GM23338 (cell line): ENCODE data around the gene MYL11. TPM values are rescaled to one million over a fixed set of nuclear protein-coding genes. Genes with fewer than 3 reads are reported as not detected.

Source experiments
- ATAC-seq: fragments of 200-7000 bp; cut with Tn5 transposase; 3 replicates; pipeline ENCODE4 v1.9.1; 2020
- DNase-seq: peaks from one replicate; pipeline ENCODE4 v3.0.0-alpha.2; 2015; ENCODE audit warnings: low spot score
- H2AFZ ChIP-seq: fragments of 200-600 bp; sonication (generic); 2 replicates; pipeline ENCODE4 v1.8.0; 2016; ENCODE audit warnings: antibody characterized with exemption, mild to moderate bottlenecking, moderate library complexity
- H3F3A ChIP-seq: fragments of 200-600 bp; sonication (generic); replicated peaks from 2 replicates; pipeline ENCODE4 v1.8.0; 2017; ENCODE audit warnings: antibody characterized with exemption, mixed run types, low read depth
- H3K27ac ChIP-seq: fragments of 200-600 bp; sonication (generic); 2 replicates; pipeline ENCODE4 v1.6.1; 2016; ENCODE audit warnings: low read depth
- H3K27me3 ChIP-seq: fragments of 200-600 bp; sonication (generic); 2 replicates; pipeline ENCODE4 v1.8.0; 2016; ENCODE audit warnings: mild to moderate bottlenecking, mixed run types, moderate library complexity; ENCODE audit not compliant: insufficient read depth
- H3K36me3 ChIP-seq: fragments of 200-600 bp; sonication (generic); 2 replicates; pipeline ENCODE4 v1.8.0; 2016; ENCODE audit warnings: mild to moderate bottlenecking; ENCODE audit not compliant: insufficient read depth
- H3K4me1 ChIP-seq: fragments of 200-600 bp; sonication (generic); 2 replicates; pipeline ENCODE4 v1.8.0; 2016; ENCODE audit warnings: mild to moderate bottlenecking, moderate library complexity; ENCODE audit not compliant: insufficient read depth
- H3K4me2 ChIP-seq: fragments of 200-600 bp; sonication (generic); 2 replicates; pipeline ENCODE4 v1.7.1; 2017; ENCODE audit warnings: mixed run types
- H3K4me3 ChIP-seq: fragments of 200-600 bp; sonication (generic); 2 replicates; pipeline ENCODE4 v1.6.1; 2016; ENCODE audit warnings: mixed run types
- H3K79me2 ChIP-seq: fragments of 200-600 bp; sonication (generic); replicated peaks from 2 replicates; pipeline ENCODE4 v1.8.0; 2017; ENCODE audit warnings: mild to moderate bottlenecking; ENCODE audit not compliant: insufficient read depth
- H3K9me2 ChIP-seq: fragments of 200-600 bp; sonication (generic); 2 replicates; pipeline ENCODE4 v1.8.0; 2017; ENCODE audit not compliant: insufficient read depth
- H4K20me1 ChIP-seq: fragments of 200-600 bp; sonication (generic); replicated peaks from 2 replicates; pipeline ENCODE4 v1.8.0; 2017; ENCODE audit warnings: mild to moderate bottlenecking; ENCODE audit not compliant: insufficient read depth
- H3K27ac Mint-ChIP-seq: 2 replicates; pipeline ENCODE4 v1.8.0; 2020; ENCODE audit warnings: inconsistent platforms, mild to moderate bottlenecking, moderate library complexity, mixed read lengths
- H3K27me3 Mint-ChIP-seq: 3 replicates; pipeline ENCODE4 v1.8.0; 2022; ENCODE audit warnings: low read depth, mild to moderate bottlenecking, moderate library complexity, mixed read lengths, inconsistent platforms; ENCODE audit not compliant: insufficient read depth, poor library complexity
- H3K36me3 Mint-ChIP-seq: 3 replicates; pipeline ENCODE4 v1.8.0; 2021; ENCODE audit warnings: low read depth, mild to moderate bottlenecking, inconsistent platforms, moderate library complexity, mixed read lengths
- H3K4me1 Mint-ChIP-seq: 3 replicates; pipeline ENCODE4 v1.8.0; 2020; ENCODE audit warnings: mild to moderate bottlenecking, inconsistent platforms, mixed read lengths
- H3K4me3 Mint-ChIP-seq: 3 replicates; pipeline ENCODE4 v1.8.0; 2021; ENCODE audit warnings: moderate library complexity, mild to moderate bottlenecking, inconsistent platforms, mixed read lengths
- H3K9me3 Mint-ChIP-seq: 3 replicates; pipeline ENCODE4 v1.8.0; 2020; ENCODE audit warnings: moderate library complexity, mild to moderate bottlenecking, inconsistent platforms, mixed read lengths
- CREB1 ChIP-seq: fragments of 250-450 bp; sonication (Bioruptor Pico); IDR thresholded peaks from 2 replicates; pipeline ENCODE4 v1.5.0; 2020; ENCODE audit warnings: low read depth, mild to moderate bottlenecking, moderate library complexity
- CTCF ChIP-seq, 2 experiments: fragments of 200-600 bp in 1 of 2; sonication (generic) in 1 of 2; conservative IDR thresholded peaks; 2 replicates each; pipeline versions ENCODE4 v1.5.1 to v1.6.1; 2016 to 2017; ENCODE audit warnings: antibody characterized with exemption in 2 of 2, low read depth in 2 of 2, mild to moderate bottlenecking in 2 of 2, moderate library complexity in 1 of 2
- ETS1 ChIP-seq: IDR thresholded peaks from 2 replicates; pipeline ENCODE4 v1.6.1; 2016; ENCODE audit warnings: antibody characterized with exemption
- EZH2 ChIP-seq: fragments of 200-600 bp; sonication (generic); IDR thresholded peaks from one replicate; pipeline ENCODE4 v1.8.0; 2017; ENCODE audit warnings: antibody characterized with exemption, mild to moderate bottlenecking, low read depth; ENCODE audit not compliant: unreplicated experiment
- EZH2phosphoT487 ChIP-seq: fragments of 200-600 bp; sonication (generic); IDR thresholded peaks from one replicate; pipeline ENCODE4 v1.8.1; 2018; ENCODE audit warnings: antibody characterized with exemption; ENCODE audit not compliant: unreplicated experiment
- JUNB ChIP-seq: IDR thresholded peaks from one replicate; pipeline ENCODE4 v1.6.1; 2016; ENCODE audit warnings: antibody characterized with exemption; ENCODE audit not compliant: unreplicated experiment
- NANOG ChIP-seq: IDR thresholded peaks from 2 replicates; pipeline ENCODE4 v1.6.1; 2016; ENCODE audit warnings: antibody characterized with exemption, borderline replicate concordance
- POLR2AphosphoS5 ChIP-seq: IDR thresholded peaks from 2 replicates; pipeline ENCODE4 v1.6.1; 2016; ENCODE audit warnings: antibody characterized with exemption, low read depth
- REST ChIP-seq: IDR thresholded peaks from one replicate; pipeline ENCODE4 v1.6.1; 2018; ENCODE audit warnings: antibody characterized with exemption; ENCODE audit not compliant: unreplicated experiment
- STAT1 ChIP-seq: IDR thresholded peaks from one replicate; pipeline ENCODE4 v1.6.1; 2016; ENCODE audit warnings: antibody characterized with exemption; ENCODE audit not compliant: unreplicated experiment
- ZNF114 ChIP-seq: fragments of 250-450 bp; sonication (Bioruptor Pico); IDR thresholded peaks from 2 replicates; pipeline ENCODE4 v1.5.0; 2020; ENCODE audit warnings: mild to moderate bottlenecking, moderate library complexity
- ZNF331 ChIP-seq: fragments of 250-450 bp; sonication (Bioruptor Pico); IDR thresholded peaks from 2 replicates; pipeline ENCODE4 v1.5.0; 2020; ENCODE audit warnings: low read depth, mild to moderate bottlenecking, moderate library complexity
- ZNF462 ChIP-seq: fragments of 250-450 bp; sonication (Bioruptor Pico); IDR thresholded peaks from 2 replicates; pipeline ENCODE4 v1.5.0; 2020; ENCODE audit warnings: mild to moderate bottlenecking, moderate library complexity
- polyA plus RNA-seq: library from polyadenylated mRNA; unstranded; fragments of >200 nt; fragmentation: Nextera tagmentation; extraction: Ambion mirVana; gene quantifications from 2 replicates; pipeline ENCODE4 v1.2.1, GENCODE V29; 2016
- total RNA-seq: library from RNA; depleted of rRNA; stranded (reverse); fragments of >200 nt; shearing (Covaris generic); gene quantifications from 2 replicates; pipeline ENCODE4 v1.2.3, GENCODE V29; 2014

The MYL11 gene
- total and polyA plus RNA-seq, 2 experiments from 2014 or later: 3.5 TPM; not detected in 1

GRCh38 chr16:30370456-30371247, 4.0 kb upstream of the MYL11 start, which contains the start of gene TBC1D10B:
Gene TBC1D10B (minus strand): TSS chr16:30370494. CDS start chr16:30370183, 311 bp downstream.
- H3K79me2 ChIP-seq: peaks cover 33% of the 10 kb centered on the region
- peak within 1 kb of the TSS; percentile 98 for H3K4me2 ChIP-seq
- no peaks in the 10 kb centered on the region for H3K27me3 ChIP-seq
- peaks cover 11% of the 10 kb centered on the region for H3K4me1 ChIP-seq
- H3K27ac Mint-ChIP-seq: peak within 1 kb of the TSS; percentile 79
- no peaks in the 10 kb centered on the region for H3F3A ChIP-seq
- H3K4me3 Mint-ChIP-seq: peak within 1 kb of the TSS; percentile 78
- no peak for TF ChIP-seq REST
- TF ChIP-seq ZNF331 (CRISPR knock-in tag): no peak
- no peak for TF ChIP-seq EZH2phosphoT487
- 0 out of 4 replicates have a peak, but pooled peaks of 1 of the 2 experiments have one; percentile 26 for TF ChIP-seq CTCF (conservative IDR thresholded peaks at IDR 0.05; ENCODE audit: low read depth in 2 of 2)
- TF ChIP-seq ZNF462 (CRISPR knock-in tag): no peak
- no peak for TF ChIP-seq EZH2
- TF ChIP-seq POLR2AphosphoS5: peak; percentile 43; the same call in 1 of the 2 replicates
- no peak for TF ChIP-seq STAT1
- no peak for TF ChIP-seq JUNB
- TF ChIP-seq CREB1 (CRISPR knock-in tag): peak; percentile 80
- TF ChIP-seq ZNF114 (CRISPR knock-in tag): no peak
- no peak for TF ChIP-seq ETS1
- TF ChIP-seq NANOG: no peak
- H3K27ac ChIP-seq: no peak within 1 kb of the TSS
- H4K20me1 ChIP-seq: peaks cover 7% of the 10 kb centered on the region; the same call in 1 of the 2 replicates
- ATAC-seq (peak; percentile 85), DNase-seq (peak; percentile 100)
- H3K9me2 ChIP-seq: no peaks in the 10 kb centered on the region
- H3K9me3 Mint-ChIP-seq: no peaks in the 10 kb centered on the region
- H3K36me3 Mint-ChIP-seq: peaks cover 5% of the 10 kb centered on the region; the same call in 2 of the 3 replicates
- peak within 1 kb of the TSS; percentile 85 for H3K4me3 ChIP-seq
- H2AFZ ChIP-seq: no peak within 1 kb of the TSS
- H3K4me1 Mint-ChIP-seq: peaks cover 37% of the 10 kb centered on the region
- H3K36me3 ChIP-seq: no peaks in the 10 kb centered on the region
- peaks cover 20% of the 10 kb centered on the region for H3K27me3 Mint-ChIP-seq
